ENCODE results near the gene LAT. TPM values are rescaled to one million over a fixed set of nuclear protein-coding genes. Genes with fewer than 3 reads are reported as not detected.
"Not testable (repeated sequence)": the region's sequence is repeated elsewhere in the genome, so short reads cannot be mapped to it uniquely, and the experiment has no call there.

LAT gene
- total and polyA plus RNA-seq, 8 donors, result 1.3 to 26.8 (median 7.3) TPM; not detected in 1

DNA sequence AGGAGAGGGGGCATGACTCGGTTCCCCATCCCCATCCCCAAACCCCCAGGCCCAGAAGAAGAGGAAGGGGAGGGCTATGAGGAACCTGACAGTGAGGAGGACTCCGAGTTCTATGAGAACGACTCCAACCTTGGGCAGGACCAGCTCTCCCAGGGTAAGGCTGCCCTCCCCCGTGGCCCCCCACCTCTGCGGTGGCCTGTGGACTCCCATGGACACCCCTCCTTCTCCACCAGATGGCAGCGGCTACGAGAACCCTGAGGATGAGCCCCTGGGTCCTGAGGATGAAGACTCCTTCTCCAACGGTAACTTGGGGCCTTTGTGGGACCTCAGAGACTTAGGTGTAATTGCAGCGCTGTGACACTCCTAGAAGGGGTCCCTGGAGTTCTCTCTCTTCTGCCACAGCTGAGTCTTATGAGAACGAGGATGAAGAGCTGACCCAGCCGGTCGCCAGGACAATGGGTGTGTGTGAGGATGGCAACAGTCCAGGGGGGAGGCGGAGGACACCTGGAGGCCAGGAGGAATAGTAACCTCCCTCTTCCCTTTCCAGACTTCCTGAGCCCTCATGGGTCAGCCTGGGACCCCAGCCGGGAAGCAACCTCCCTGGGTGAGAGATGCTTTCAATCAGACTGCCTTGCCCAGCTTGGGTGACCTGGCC lies 47.5 kb upstream of the LAT start:
- DNase-seq, result no peak
- intact Hi-C loops (cut with DNase I; ENCODE audit: low total_unique reads), result loop anchor here (10.0 kb wide), 1 partner anchor 53 kb away; no protein-coding TSS in a partner anchor
- Histone ChIP-seq H3K4me3 (no peak overlapping the region), H3K36me3 (no peaks in the 10 kb centered on the region), H3K27me3 (no peaks in the 10 kb centered on the region), H3K4me1 (peaks cover 4 to 19% (median 12%) of the 10 kb centered on the region in 4 donors), H3K27ac (no peak overlapping the region), H3K9me3 (no peaks in the 10 kb centered on the region)
- TF ChIP-seq, protein P1, sequence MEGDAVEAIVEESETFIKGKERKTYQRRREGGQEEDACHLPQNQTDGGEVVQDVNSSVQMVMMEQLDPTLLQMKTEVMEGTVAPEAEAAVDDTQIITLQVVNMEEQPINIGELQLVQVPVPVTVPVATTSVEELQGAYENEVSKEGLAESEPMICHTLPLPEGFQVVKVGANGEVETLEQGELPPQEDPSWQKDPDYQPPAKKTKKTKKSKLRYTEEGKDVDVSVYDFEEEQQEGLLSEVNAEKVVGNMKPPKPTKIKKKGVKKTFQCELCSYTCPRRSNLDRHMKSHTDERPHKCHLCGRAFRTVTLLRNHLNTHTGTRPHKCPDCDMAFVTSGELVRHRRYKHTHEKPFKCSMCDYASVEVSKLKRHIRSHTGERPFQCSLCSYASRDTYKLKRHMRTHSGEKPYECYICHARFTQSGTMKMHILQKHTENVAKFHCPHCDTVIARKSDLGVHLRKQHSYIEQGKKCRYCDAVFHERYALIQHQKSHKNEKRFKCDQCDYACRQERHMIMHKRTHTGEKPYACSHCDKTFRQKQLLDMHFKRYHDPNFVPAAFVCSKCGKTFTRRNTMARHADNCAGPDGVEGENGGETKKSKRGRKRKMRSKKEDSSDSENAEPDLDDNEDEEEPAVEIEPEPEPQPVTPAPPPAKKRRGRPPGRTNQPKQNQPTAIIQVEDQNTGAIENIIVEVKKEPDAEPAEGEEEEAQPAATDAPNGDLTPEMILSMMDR (IDR thresholded peaks at IDR 0.05), result no peak
- no peak for TF ChIP-seq POLR2AphosphoS5 (IDR thresholded peaks at IDR 0.05)
- no peak for TF ChIP-seq EP300 (IDR thresholded peaks at IDR 0.05)
- no peak for TF ChIP-seq POLR2A (IDR thresholded peaks at IDR 0.05)
- 73 to 86% (median 78%) methylated on average over 8 to 14 of the region's 14 CpGs for WGBS, 5 donors

DNA sequence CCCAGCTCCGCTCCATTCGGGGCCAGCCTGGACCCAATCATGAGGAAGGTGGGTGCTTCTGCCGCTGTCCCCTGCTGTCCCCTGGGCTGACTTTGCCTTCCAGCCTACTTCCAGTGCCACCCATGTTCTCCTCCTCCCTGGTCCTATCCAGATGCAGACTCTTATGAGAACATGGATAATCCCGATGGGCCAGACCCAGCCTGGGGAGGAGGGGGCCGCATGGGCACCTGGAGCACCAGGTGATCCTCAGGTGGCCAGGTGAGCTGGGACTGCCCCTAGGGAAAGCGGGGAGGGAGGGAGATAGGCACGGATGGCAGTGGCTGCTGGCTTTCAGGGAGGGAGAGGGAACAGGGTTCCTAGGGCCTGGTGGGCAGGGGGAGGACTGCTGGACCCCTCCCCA lies 46.1 kb upstream of the LAT start:
- no peaks in the 10 kb centered on the region for H3K36me3 ChIP-seq
- H3K4me3 ChIP-seq, result no peak overlapping the region
- H3K9me3 ChIP-seq, result no peaks in the 10 kb centered on the region
- DNase-seq, result no peak
- TF ChIP-seq EP300 (IDR thresholded peaks at IDR 0.05) (no peak), POLR2A (IDR thresholded peaks at IDR 0.05) (no peak), POLR2AphosphoS5 (IDR thresholded peaks at IDR 0.05) (no peak)
- TF ChIP-seq, protein P1 (IDR thresholded peaks at IDR 0.05), result no peak
- peaks cover 4 to 19% (median 12%) of the 10 kb centered on the region in 4 donors for H3K4me1 ChIP-seq
- intact Hi-C loops (cut with DNase I; ENCODE audit: low total_unique reads), result loop anchor here (10.0 kb wide), 1 partner anchor 54 kb away; no protein-coding TSS in a partner anchor
- no peak overlapping the region for H3K27ac ChIP-seq
- H3K27me3 ChIP-seq, result no peaks in the 10 kb centered on the region
- 82 to 86% (median 84%) methylated on average over 5 to 7 of the region's 7 CpGs for whole genome bisulfite sequencing, 5 donors

DNA sequence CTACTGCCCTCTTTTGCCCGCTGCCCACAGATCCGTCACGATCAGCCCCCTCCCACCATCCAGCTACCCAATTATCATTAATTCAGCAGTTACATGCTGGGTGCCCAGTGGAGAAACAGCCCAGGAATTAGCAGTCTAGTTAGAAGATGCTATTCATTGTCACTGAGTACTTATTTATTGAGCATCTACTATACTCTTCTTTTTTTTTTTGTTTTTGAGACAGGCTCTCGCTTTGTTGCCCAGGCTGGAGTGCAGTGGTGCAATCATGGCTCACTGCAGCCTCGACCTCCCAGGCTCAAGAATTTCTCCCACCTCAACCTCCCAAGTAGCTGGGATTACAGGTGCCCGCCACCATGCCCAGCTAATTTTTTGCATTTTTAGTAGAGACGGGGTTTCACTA lies 45.0 kb upstream of the LAT start:
- H3K27ac ChIP-seq, H3K9me3 ChIP-seq, DNase-seq, H3K36me3 ChIP-seq, H3K4me3 ChIP-seq, H3K27me3 ChIP-seq: not testable (repeated sequence)
- peaks cover 4 to 19% (median 12%) of the 10 kb centered on the region in 4 donors for H3K4me1 ChIP-seq
- 88 to 94% (median 91%) methylated on average over 7 of the region's 7 CpGs for WGBS, 5 donors
- intact Hi-C loops (cut with DNase I; ENCODE audit: low total_unique reads), result loop anchor here (10.0 kb wide), 1 partner anchor 55 kb away; no protein-coding TSS in a partner anchor

DNA sequence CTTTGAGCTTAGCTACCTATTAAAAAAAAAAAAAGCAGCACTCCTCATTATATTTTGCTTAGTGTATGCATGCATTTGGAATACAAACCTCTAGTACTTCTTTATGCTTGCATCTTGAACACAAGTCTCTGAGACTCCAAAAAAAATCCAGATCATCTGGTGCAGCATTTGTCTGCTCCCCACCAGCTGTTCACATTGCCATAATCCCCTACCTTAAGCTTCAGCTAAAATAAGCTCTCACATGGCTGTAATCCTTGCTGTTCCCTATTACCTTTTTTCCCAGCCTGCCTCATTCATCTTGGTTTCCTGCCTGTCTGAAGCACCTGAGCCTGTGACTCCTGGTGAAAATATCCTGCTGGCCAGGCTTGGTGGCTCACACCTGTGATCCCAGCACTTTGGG lies 41.6 kb upstream of the LAT start:
- DNase-seq, result no peak
- intact Hi-C loops (cut with DNase I; ENCODE audit: low total_unique reads), result no loop called here

More for the DNA sequence above, 41.6 kb upstream of the LAT start:
- H3K27ac ChIP-seq, result no peak overlapping the region
- H3K36me3 ChIP-seq, result no peaks in the 10 kb centered on the region
- H3K27me3 ChIP-seq, result no peaks in the 10 kb centered on the region
- no peaks in the 10 kb centered on the region for H3K9me3 ChIP-seq
- no peak overlapping the region for H3K4me3 ChIP-seq
- TF ChIP-seq EP300 (IDR thresholded peaks at IDR 0.05) (no peak), POLR2AphosphoS5 (IDR thresholded peaks at IDR 0.05) (no peak), POLR2A (IDR thresholded peaks at IDR 0.05) (no peak)
- TF ChIP-seq, protein P1 (IDR thresholded peaks at IDR 0.05), result no peak
- H3K4me1 ChIP-seq, result peaks cover 9 to 12% (median 11%) of the 10 kb centered on the region in 4 donors

All from stomach (tissue), 9 donors.